GM19452 (cell line): ENCODE results near the gene OMA1.

ENCODE experiments used
- ATAC-seq: cut with Tn5 transposase; IDR thresholded peaks from one replicate; pipeline ENCODE4 v1.9.1; 2021; ENCODE audit not compliant: unreplicated experiment

Gene OMA1

DNA sequence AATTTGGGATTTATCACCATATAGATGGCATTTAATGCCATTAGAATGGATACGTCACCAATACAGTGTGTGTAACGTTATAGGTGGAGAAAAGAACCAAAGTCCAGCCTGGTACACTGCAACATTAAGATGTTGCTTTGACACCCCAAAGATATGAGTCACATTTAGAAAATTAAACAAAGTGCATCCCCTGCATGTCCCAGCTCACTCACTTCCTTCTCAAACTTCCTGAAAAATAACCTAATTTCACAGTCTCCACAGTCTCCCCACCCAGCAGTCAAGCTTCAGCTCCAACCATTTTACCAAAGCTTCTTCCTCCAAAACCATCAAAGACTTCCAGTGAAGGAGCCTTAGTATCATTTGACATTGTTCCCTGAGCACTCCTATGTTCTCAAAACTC lies 111.9 kb downstream of the OMA1 start:
- ATAC-seq: no peak

- ATAC-seq: no peak
Observed at GRCh38 chr1:58434181-58434580, 112.3 kb downstream of the OMA1 start.

DNA sequence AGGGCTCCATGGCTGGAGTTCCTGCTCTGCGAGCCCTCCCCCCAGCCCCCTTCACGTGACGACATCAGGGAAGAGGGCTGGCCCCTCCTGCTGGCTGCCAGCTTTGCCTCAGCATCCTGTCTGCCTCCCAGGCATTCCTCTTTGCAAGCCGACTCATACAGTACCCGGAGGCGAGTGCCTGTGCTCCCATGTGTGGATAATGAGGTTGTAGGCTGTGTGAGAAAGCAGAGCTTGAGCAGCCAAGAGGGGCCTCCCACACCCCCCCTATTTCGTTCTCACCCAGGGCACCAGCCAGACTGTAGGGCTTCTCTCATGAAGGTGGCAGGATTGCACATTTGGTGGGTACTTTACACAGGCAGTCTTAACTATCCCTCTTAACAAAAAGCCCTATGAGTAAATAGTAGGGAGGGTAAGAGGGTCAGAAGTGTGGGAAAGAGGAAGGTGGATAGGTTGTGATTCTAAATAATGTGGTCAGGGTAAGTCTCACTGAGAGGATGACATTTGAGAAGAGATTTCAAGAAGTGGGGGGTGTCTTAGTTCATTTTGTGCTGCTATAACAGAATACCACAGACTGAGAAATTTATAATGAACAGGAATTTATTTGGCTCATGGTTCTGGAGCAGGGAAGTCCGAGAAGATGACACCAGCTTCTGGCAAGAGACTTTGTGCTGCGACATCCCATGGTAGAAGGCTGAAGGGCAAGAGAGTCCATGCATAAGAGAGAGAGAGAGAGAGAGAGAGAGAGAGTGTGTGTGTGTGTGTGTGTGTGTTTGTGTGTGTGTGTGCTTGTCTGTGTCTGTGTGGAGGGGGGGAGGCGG lies 113.5 kb downstream of the OMA1 start:
- ATAC-seq: no peak

DNA sequence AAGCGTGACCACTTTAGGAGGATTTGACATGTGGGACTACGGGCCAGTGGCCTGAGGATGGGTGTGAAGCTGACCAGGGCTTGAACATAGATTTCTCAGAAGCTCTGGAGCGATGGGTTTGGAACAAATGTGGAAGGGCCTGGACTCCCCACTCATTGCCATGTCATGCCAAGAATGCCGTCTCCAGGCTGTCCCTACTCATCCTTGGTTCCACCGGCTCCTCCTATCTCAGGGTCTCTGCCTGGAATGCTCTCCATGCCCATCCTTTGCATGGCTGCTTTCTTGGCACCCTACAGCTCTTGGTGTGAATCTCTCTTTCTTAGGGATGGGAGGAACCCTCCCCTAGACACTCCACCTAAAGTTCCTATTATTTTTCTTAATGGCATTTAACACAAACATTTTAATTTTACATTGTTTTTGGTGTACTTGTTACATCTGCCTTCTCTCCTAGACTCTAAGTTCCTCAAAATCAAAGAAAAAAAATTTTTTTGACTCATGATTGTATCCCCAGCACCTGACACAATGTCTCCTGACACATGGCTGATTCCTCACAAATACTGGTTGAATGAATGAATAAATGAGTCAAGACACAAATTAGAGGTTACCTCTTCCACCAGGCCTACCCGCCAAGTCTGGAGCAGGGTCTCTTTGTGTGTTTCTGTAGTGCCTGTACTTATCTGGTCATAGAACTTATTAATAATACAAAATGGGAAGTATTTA lies 114.5 kb downstream of the OMA1 start:
- ATAC-seq: no peak
